ENCODE data around the gene ARHGEF7. TPM values are rescaled to one million over a fixed set of nuclear protein-coding genes. Genes with fewer than 3 reads are reported as not detected.

ARHGEF7 gene
- polyA plus RNA-seq, 2 donors, result 13.5 to 16.0 TPM

GRCh38 chr13:111304603-111305289 lies 189.6 kb downstream of the ARHGEF7 start:
- peaks cover 21 to 33% of the 10 kb centered on the region in 2 donors for H3K36me3 ChIP-seq (ENCODE audit: control insufficient read depth in 2 of 2, insufficient read depth in 2 of 2, low read length in 1 of 2)

GRCh38 chr13:111312944-111313590 lies 198.0 kb downstream of the ARHGEF7 start:
- Histone ChIP-seq H3K27me3 (ENCODE audit: control insufficient read depth in 1 of 2, insufficient read depth in 2 of 2, low read length in 2 of 2) (no peaks in the 10 kb centered on the region), H3K27ac (ENCODE audit: low read depth in 2 of 2, low read length in 1 of 2) (no peak overlapping the region), H3K36me3 (ENCODE audit: control insufficient read depth in 2 of 2, insufficient read depth in 2 of 2, low read length in 1 of 2) (peaks cover 3 to 5% of the 10 kb centered on the region in 2 donors), H3K4me1 (ENCODE audit: control insufficient read depth in 2 of 2, insufficient read depth in 2 of 2, low read length in 1 of 2) (no peaks in the 10 kb centered on the region), H3K9me3 (ENCODE audit: control insufficient read depth in 2 of 2, insufficient read depth in 1 of 2, low read depth in 1 of 2, low read length in 1 of 2) (peaks cover 4% of the 10 kb centered on the region in 2 donors), H3K4me3 (ENCODE audit: low read depth in 1 of 2, low read length in 2 of 2) (no peak overlapping the region)
- 97 to 98% methylated on average over 17 of the region's 17 CpGs for WGBS, 2 donors

More at GRCh38 chr13:111304603-111305289, 189.6 kb downstream of the ARHGEF7 start:
- H3K4me1 ChIP-seq (ENCODE audit: control insufficient read depth in 2 of 2, insufficient read depth in 2 of 2, low read length in 1 of 2), result peaks cover 0 to 3% of the 10 kb centered on the region in 2 donors
- no peak overlapping the region for H3K27ac ChIP-seq (ENCODE audit: low read depth in 2 of 2, low read length in 1 of 2)
- H3K4me3 ChIP-seq (ENCODE audit: low read depth in 1 of 2, low read length in 2 of 2), result no peak overlapping the region
- H3K9me3 ChIP-seq (ENCODE audit: control insufficient read depth in 2 of 2, insufficient read depth in 1 of 2, low read depth in 1 of 2, low read length in 1 of 2), result no peaks in the 10 kb centered on the region
- no peaks in the 10 kb centered on the region for H3K27me3 ChIP-seq (ENCODE audit: control insufficient read depth in 1 of 2, insufficient read depth in 2 of 2, low read length in 2 of 2)
- WGBS, 2 donors, result 95 to 96% methylated on average over 20 of the region's 20 CpGs

GRCh38 chr13:111313911-111314425 lies 198.9 kb downstream of the ARHGEF7 start:
- H3K27me3 ChIP-seq (ENCODE audit: control insufficient read depth in 1 of 2, insufficient read depth in 2 of 2, low read length in 2 of 2), result no peaks in the 10 kb centered on the region
- no peaks in the 10 kb centered on the region for H3K4me1 ChIP-seq (ENCODE audit: control insufficient read depth in 2 of 2, insufficient read depth in 2 of 2, low read length in 1 of 2)
- H3K36me3 ChIP-seq (ENCODE audit: control insufficient read depth in 2 of 2, insufficient read depth in 2 of 2, low read length in 1 of 2), result peaks cover 3 to 5% of the 10 kb centered on the region in 2 donors
- H3K27ac ChIP-seq (ENCODE audit: low read depth in 2 of 2, low read length in 1 of 2), result no peak overlapping the region
- H3K4me3 ChIP-seq (ENCODE audit: low read depth in 1 of 2, low read length in 2 of 2), result no peak overlapping the region
- peaks cover 4% of the 10 kb centered on the region in 2 donors for H3K9me3 ChIP-seq (ENCODE audit: control insufficient read depth in 2 of 2, insufficient read depth in 1 of 2, low read depth in 1 of 2, low read length in 1 of 2)
- 81 to 82% methylated on average over 14 of the region's 14 CpGs for WGBS, 2 donors

GRCh38 chr13:111314852-111315251 lies 199.7 kb downstream of the ARHGEF7 start:
- peaks cover 3 to 5% of the 10 kb centered on the region in 2 donors for H3K36me3 ChIP-seq (ENCODE audit: control insufficient read depth in 2 of 2, insufficient read depth in 2 of 2, low read length in 1 of 2)
- H3K4me1 ChIP-seq (ENCODE audit: control insufficient read depth in 2 of 2, insufficient read depth in 2 of 2, low read length in 1 of 2), result no peaks in the 10 kb centered on the region
- WGBS, 2 donors, result 79 to 85% methylated on average over 6 of the region's 6 CpGs
- peaks cover 4% of the 10 kb centered on the region in 2 donors for H3K9me3 ChIP-seq (ENCODE audit: control insufficient read depth in 2 of 2, insufficient read depth in 1 of 2, low read depth in 1 of 2, low read length in 1 of 2)
- no peaks in the 10 kb centered on the region for H3K27me3 ChIP-seq (ENCODE audit: control insufficient read depth in 1 of 2, insufficient read depth in 2 of 2, low read length in 2 of 2)
- no peak overlapping the region for H3K4me3 ChIP-seq (ENCODE audit: low read depth in 1 of 2, low read length in 2 of 2)
- no peak overlapping the region for H3K27ac ChIP-seq (ENCODE audit: low read depth in 2 of 2, low read length in 1 of 2)

- no peaks in the 10 kb centered on the region for H3K27me3 ChIP-seq (ENCODE audit: control insufficient read depth in 1 of 2, insufficient read depth in 2 of 2, low read length in 2 of 2)
- no peak overlapping the region for H3K4me3 ChIP-seq (ENCODE audit: low read depth in 1 of 2, low read length in 2 of 2)
- H3K4me1 ChIP-seq (ENCODE audit: control insufficient read depth in 2 of 2, insufficient read depth in 2 of 2, low read length in 1 of 2), result no peaks in the 10 kb centered on the region
- WGBS, 2 donors, result 82 to 85% methylated on average over 15 of the region's 15 CpGs
- H3K27ac ChIP-seq (ENCODE audit: low read depth in 2 of 2, low read length in 1 of 2), result no peak overlapping the region
- peaks cover 3 to 5% of the 10 kb centered on the region in 2 donors for H3K36me3 ChIP-seq (ENCODE audit: control insufficient read depth in 2 of 2, insufficient read depth in 2 of 2, low read length in 1 of 2)
- H3K9me3 ChIP-seq (ENCODE audit: control insufficient read depth in 2 of 2, insufficient read depth in 1 of 2, low read depth in 1 of 2, low read length in 1 of 2), result peaks cover 4% of the 10 kb centered on the region in 2 donors
Measured at GRCh38 chr13:111315347-111315995, 200.4 kb downstream of the ARHGEF7 start.

GRCh38 chr13:111316161-111316730 lies 201.1 kb downstream of the ARHGEF7 start:
- 75 to 78% methylated on average over 12 of the region's 12 CpGs for WGBS, 2 donors
- Histone ChIP-seq H3K36me3 (ENCODE audit: control insufficient read depth in 2 of 2, insufficient read depth in 2 of 2, low read length in 1 of 2) (peaks cover 3 to 5% of the 10 kb centered on the region in 2 donors), H3K27ac (ENCODE audit: low read depth in 2 of 2, low read length in 1 of 2) (no peak overlapping the region), H3K27me3 (ENCODE audit: control insufficient read depth in 1 of 2, insufficient read depth in 2 of 2, low read length in 2 of 2) (no peaks in the 10 kb centered on the region), H3K4me3 (ENCODE audit: low read depth in 1 of 2, low read length in 2 of 2) (no peak overlapping the region), H3K9me3 (ENCODE audit: control insufficient read depth in 2 of 2, insufficient read depth in 1 of 2, low read depth in 1 of 2, low read length in 1 of 2) (peaks cover 4% of the 10 kb centered on the region in 2 donors), H3K4me1 (ENCODE audit: control insufficient read depth in 2 of 2, insufficient read depth in 2 of 2, low read length in 1 of 2) (no peaks in the 10 kb centered on the region)

GRCh38 chr13:111317042-111317550 lies 202.0 kb downstream of the ARHGEF7 start:
- Histone ChIP-seq H3K9me3 (ENCODE audit: control insufficient read depth in 2 of 2, insufficient read depth in 1 of 2, low read depth in 1 of 2, low read length in 1 of 2) (peaks cover 4% of the 10 kb centered on the region in 2 donors), H3K36me3 (ENCODE audit: control insufficient read depth in 2 of 2, insufficient read depth in 2 of 2, low read length in 1 of 2) (peaks cover 0 to 5% of the 10 kb centered on the region in 2 donors), H3K4me1 (ENCODE audit: control insufficient read depth in 2 of 2, insufficient read depth in 2 of 2, low read length in 1 of 2) (no peaks in the 10 kb centered on the region), H3K4me3 (ENCODE audit: low read depth in 1 of 2, low read length in 2 of 2) (no peak overlapping the region), H3K27ac (ENCODE audit: low read depth in 2 of 2, low read length in 1 of 2) (no peak overlapping the region), H3K27me3 (ENCODE audit: control insufficient read depth in 1 of 2, insufficient read depth in 2 of 2, low read length in 2 of 2) (no peaks in the 10 kb centered on the region)
- WGBS, 2 donors, result 92 to 94% methylated on average over 14 of the region's 14 CpGs

- H3K36me3 ChIP-seq (ENCODE audit: control insufficient read depth in 2 of 2, insufficient read depth in 2 of 2, low read length in 1 of 2), result peaks cover 0 to 5% of the 10 kb centered on the region in 2 donors
- no peaks in the 10 kb centered on the region for H3K27me3 ChIP-seq (ENCODE audit: control insufficient read depth in 1 of 2, insufficient read depth in 2 of 2, low read length in 2 of 2)
- H3K4me1 ChIP-seq (ENCODE audit: control insufficient read depth in 2 of 2, insufficient read depth in 2 of 2, low read length in 1 of 2), result no peaks in the 10 kb centered on the region
- no peak overlapping the region for H3K27ac ChIP-seq (ENCODE audit: low read depth in 2 of 2, low read length in 1 of 2)
- peaks cover under 1 to 4% of the 10 kb centered on the region in 2 donors for H3K9me3 ChIP-seq (ENCODE audit: control insufficient read depth in 2 of 2, insufficient read depth in 1 of 2, low read depth in 1 of 2, low read length in 1 of 2)
- WGBS, 2 donors, result 89 to 92% methylated on average over 29 of the region's 29 CpGs
- no peak overlapping the region for H3K4me3 ChIP-seq (ENCODE audit: low read depth in 1 of 2, low read length in 2 of 2)
Measured at GRCh38 chr13:111317571-111318345, 202.6 kb downstream of the ARHGEF7 start.

Measured in esophagus (tissue), 2 donors.